H1 (cell line): ENCODE results near the gene PPP1R10. TPM values are rescaled to one million over a fixed set of nuclear protein-coding genes. Genes with fewer than 3 reads are reported as not detected.

ENCODE experiments used
- CTCF ChIA-PET: fragments of 300-600 bp; sonication (Branson Sonifier 250); formaldehyde crosslinking; loops from one replicate; lab custom pipeline; 2021; ENCODE audit not compliant: partially characterized antibody; lab: Charles Lee
- POLR2A ChIA-PET: fragments of 300-600 bp; sonication (Branson Sonifier 250); formaldehyde crosslinking; loops from one replicate; lab custom pipeline; 2021; ENCODE audit warnings: inconsistent platforms; ENCODE audit not compliant: partially characterized antibody; lab: Charles Lee
- DNase-seq, 2 experiments: peaks; one replicate each; pipeline versions ENCODE4 v3.0.0 to v3.0.0-alpha.2; 2010 to 2022; ENCODE audit warnings: low spot score in 2 of 2, low read depth in 1 of 2, mixed read lengths in 1 of 2
- FAIRE-seq: peaks from 2 replicates; lab custom pipeline; 2011; peaks lifted over from hg19 to GRCh38; lab: Jason Lieb, UNC
- H2AFZ ChIP-seq: 2 replicates; pipeline ENCODE4 v1.8.1; 2012; ENCODE audit warnings: low read length, inconsistent platforms
- H2AK5ac ChIP-seq: 2 replicates; pipeline ENCODE4 v1.6.1; 2013; ENCODE audit warnings: low read depth, low read length
- H2BK120ac ChIP-seq: replicated peaks from 2 replicates; pipeline ENCODE3; 2013; ENCODE audit warnings: low read depth, low read length, inconsistent platforms
- H2BK12ac ChIP-seq: 2 replicates; pipeline ENCODE4 v1.6.1; 2013; ENCODE audit warnings: low read depth, low read length
- H2BK15ac ChIP-seq: 2 replicates; pipeline ENCODE4 v1.6.1; 2013; ENCODE audit warnings: low read length
- H2BK20ac ChIP-seq: 2 replicates; pipeline ENCODE4 v1.6.1; 2013; ENCODE audit warnings: low read length
- H2BK5ac ChIP-seq: 2 replicates; pipeline ENCODE4 v1.6.1; 2013; ENCODE audit warnings: low read depth, low read length
- H3K14ac ChIP-seq: 2 replicates; pipeline ENCODE4 v1.6.1; 2013; ENCODE audit warnings: inconsistent platforms; ENCODE audit not compliant: insufficient read length
- H3K18ac ChIP-seq: 2 replicates; pipeline ENCODE4 v1.6.1; 2013; ENCODE audit warnings: low read length; ENCODE audit errors: extremely low read depth
- H3K23ac ChIP-seq: 2 replicates; pipeline ENCODE4 v1.6.1; 2013; ENCODE audit warnings: inconsistent platforms; ENCODE audit not compliant: insufficient read length
- H3K23me2 ChIP-seq: 2 replicates; pipeline ENCODE4 v1.6.1; 2013; ENCODE audit warnings: low read depth, low read length
- H3K27ac ChIP-seq: 2 replicates; pipeline ENCODE4 v1.6.1; 2011; ENCODE audit warnings: low read depth, low read length, inconsistent platforms
- H3K27me3 ChIP-seq, 4 experiments: replicated peaks in 1 of 4; 1 replicate in 1 of 4; 2 replicates in 3 of 4; pipeline versions ENCODE4 v1.6.1 to v1.8.1; 2011 to 2013; ENCODE audit warnings: low read length in 3 of 4, mild to moderate bottlenecking in 3 of 4, inconsistent platforms in 2 of 4, mixed read lengths in 2 of 4, moderate library complexity in 1 of 4; ENCODE audit not compliant: control insufficient read depth in 3 of 4, insufficient read depth in 3 of 4; ENCODE audit errors: extremely low read depth in 1 of 4
- H3K36me3 ChIP-seq, 4 experiments: 2 replicates each; pipeline versions ENCODE4 v1.6.1 to v1.8.1; 2011 to 2013; ENCODE audit warnings: mild to moderate bottlenecking in 4 of 4, low read length in 3 of 4, moderate library complexity in 2 of 4, control low read depth in 1 of 4, inconsistent platforms in 1 of 4; ENCODE audit not compliant: insufficient read depth in 4 of 4, control insufficient read depth in 2 of 4
- H3K4ac ChIP-seq: replicated peaks from 2 replicates; pipeline ENCODE3; 2013; ENCODE audit warnings: low read length, low read depth, mixed read lengths, inconsistent platforms; ENCODE audit not compliant: insufficient read length
- H3K4me1 ChIP-seq, 4 experiments: replicated peaks in 1 of 4; 1 replicate in 1 of 4; 2 replicates in 3 of 4; pipeline versions ENCODE4 v1.6.1 to v1.8.1; 2011 to 2013; ENCODE audit warnings: low read length in 3 of 4, inconsistent platforms in 2 of 4, mixed read lengths in 1 of 4; ENCODE audit not compliant: insufficient read depth in 4 of 4, control insufficient read depth in 3 of 4
- H3K4me2 ChIP-seq, 2 experiments: 2 replicates each; pipeline versions ENCODE4 v1.6.1 to v1.8.1; 2011 to 2013; ENCODE audit warnings: low read depth in 2 of 2, low read length in 2 of 2, control low read depth in 1 of 2, inconsistent platforms in 1 of 2, mild to moderate bottlenecking in 1 of 2; ENCODE audit not compliant: insufficient read depth in 1 of 2
- H3K4me3 ChIP-seq, 4 experiments: fragments of 200-600, 300-600 bp in 1 of 4; sonication (generic), shearing (Covaris generic), sonication (Bioruptor Twin) in 1 of 4; 2 replicates each; pipeline versions ENCODE4 v1.5.1 to v1.8.1; 2011 to 2016; ENCODE audit warnings: low read length in 4 of 4, low read depth in 3 of 4, control low read depth in 2 of 4, inconsistent platforms in 2 of 4, mild to moderate bottlenecking in 2 of 4, mixed read lengths in 1 of 4, moderate library complexity in 1 of 4; ENCODE audit not compliant: insufficient read depth in 2 of 4; ENCODE audit errors: extremely low read depth in 1 of 4
- H3K56ac ChIP-seq: replicated peaks from 2 replicates; pipeline ENCODE3; 2013; ENCODE audit warnings: low read depth, mild to moderate bottlenecking, mixed read lengths, low read length, inconsistent platforms; ENCODE audit not compliant: insufficient read length
- H3K79me1 ChIP-seq: 2 replicates; pipeline ENCODE4 v1.6.1; 2013; ENCODE audit warnings: low read depth, low read length, control low read depth
- H3K79me2 ChIP-seq, 2 experiments: 2 replicates each; pipeline versions ENCODE4 v1.6.1 to v1.8.1; 2012 to 2013; ENCODE audit warnings: low read length in 2 of 2, mild to moderate bottlenecking in 2 of 2, inconsistent platforms in 1 of 2; ENCODE audit not compliant: insufficient read depth in 2 of 2, control insufficient read depth in 1 of 2
- H3K9ac ChIP-seq, 4 experiments: replicated peaks in 1 of 4; 1 replicate in 1 of 4; 2 replicates in 3 of 4; pipeline versions ENCODE4 v1.6.1 to v1.8.1; 2011 to 2013; ENCODE audit warnings: low read depth in 3 of 4, low read length in 3 of 4, control low read depth in 2 of 4, mild to moderate bottlenecking in 2 of 4, moderate library complexity in 2 of 4, inconsistent platforms in 1 of 4; ENCODE audit errors: extremely low read depth in 1 of 4
- H3K9me3 ChIP-seq, 2 experiments: 2 replicates each; pipeline versions ENCODE4 v1.6.1 to v1.8.1; 2012 to 2013; ENCODE audit warnings: mild to moderate bottlenecking in 2 of 2, moderate library complexity in 2 of 2, control low read depth in 1 of 2, inconsistent platforms in 1 of 2, low read depth in 1 of 2, low read length in 1 of 2, mixed read lengths in 1 of 2; ENCODE audit not compliant: insufficient read depth in 2 of 2
- H4K20me1 ChIP-seq, 2 experiments: replicated peaks in 1 of 2; 2 replicates each; pipeline versions ENCODE3 to v1.8.1; 2011 to 2013; ENCODE audit warnings: inconsistent platforms in 2 of 2, low read length in 2 of 2, mild to moderate bottlenecking in 1 of 2; ENCODE audit not compliant: insufficient read depth in 2 of 2, control insufficient read depth in 1 of 2
- H4K5ac ChIP-seq: 2 replicates; pipeline ENCODE4 v1.6.1; 2013; ENCODE audit warnings: low read length, low read depth, mixed read lengths, inconsistent platforms; ENCODE audit not compliant: insufficient read length
- H4K8ac ChIP-seq: 2 replicates; pipeline ENCODE4 v1.8.0; 2013; ENCODE audit warnings: mild to moderate bottlenecking, moderate library complexity, low read length, inconsistent platforms; ENCODE audit not compliant: insufficient read depth; ENCODE audit errors: extremely low read depth
- H4K91ac ChIP-seq: replicated peaks from 2 replicates; pipeline ENCODE3; 2013; ENCODE audit warnings: low read length, mixed read lengths, inconsistent platforms; ENCODE audit not compliant: insufficient read length
- whole genome bisulfite sequencing, 2 experiments: shearing (Covaris generic) in 1 of 2; methylation state at CpG; one replicate each; pipeline versions ENCODE4 v1.1.6 to v1.1.7; 2013 to 2015; ENCODE audit warnings: low lambda C conversion rate in 2 of 2, mixed read lengths in 2 of 2, inconsistent platforms in 1 of 2, low coverage in 1 of 2, missing lambda C conversion rate in 1 of 2; ENCODE audit not compliant: insufficient replicate concordance in 2 of 2, insufficient coverage in 1 of 2, insufficient read length in 1 of 2; ENCODE audit errors: extremely low coverage in 1 of 2, missing lambda C conversion rate in 1 of 2; 5-methylcytosine and 5-hydroxymethylcytosine counted together
- polyA plus RNA-seq, 7 experiments: library from polyadenylated mRNA; depleted of rRNA in 3 of 7; stranded (reverse) in 5 of 7; unstranded in 2 of 7; fragments of >200 nt in 5 of 7; fragments of 200-250 nt in 2 of 7; gene quantifications; 1 replicate in 5 of 7; 2 replicates in 1 of 7; 4 replicates in 1 of 7; pipeline versions ENCODE4 v1.2.1 to v1.2.3, GENCODE V29; 2011 to 2013; ENCODE audit warnings: missing spikeins in 2 of 7, mixed read lengths in 2 of 7
- total RNA-seq: library from RNA; stranded (reverse); fragmentation: NEBNext Ultra II Directional; extraction: Animal tissue kit (Norgen Biotek cat#: 25700); gene quantifications from 2 replicates; pipeline ENCODE4 v1.2.1, GENCODE V29; 2021
- TF ChIP-seq, protein P1 (sequence below): IDR thresholded peaks from 2 replicates; pipeline ENCODE4 v1.6.1; 2012; ENCODE audit warnings: low read length, inconsistent platforms

The PPP1R10 gene
- total and polyA plus RNA-seq, 2 of the 8 experiments (the other 6 are each of a cell fraction or from before 2014, with no cell fraction given), result 23.9 to 89.1 TPM

DNA sequence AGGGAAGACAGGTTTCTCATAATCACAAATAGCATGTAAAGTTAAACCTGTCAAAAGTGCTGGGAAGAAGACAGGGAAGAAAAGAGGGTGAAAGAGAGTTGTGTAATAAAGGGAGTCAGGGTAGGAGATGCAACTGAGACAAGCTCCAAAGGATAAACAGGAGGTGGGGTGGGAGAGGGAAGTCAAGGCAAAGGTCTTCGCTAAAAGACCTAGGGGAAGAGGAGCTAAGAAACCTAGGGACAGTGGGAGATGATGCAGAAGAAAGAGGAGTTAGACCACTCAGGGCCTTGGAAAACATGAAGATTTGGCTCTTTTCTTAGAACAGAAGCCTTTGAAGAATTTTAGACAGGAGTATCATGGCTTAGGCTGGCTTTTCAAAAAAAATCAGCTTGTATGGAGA, 52.9 kb downstream of the PPP1R10 start:
- H3K4ac ChIP-seq, result no peak overlapping the region
- no peaks in the 10 kb centered on the region for H3K79me1 ChIP-seq
- no peak overlapping the region for H2BK5ac ChIP-seq
- H4K5ac ChIP-seq, result no peak overlapping the region
- DNase-seq (no peak), FAIRE-seq (no peak)
- peaks cover 8 to 25% (median 12%) of the 10 kb centered on the region in 4 experiments; a peak in 7 of 8 replicates for H3K36me3 ChIP-seq
- no peaks in the 10 kb centered on the region for H3K4me1 ChIP-seq
- no peaks in the 10 kb centered on the region for H3K23me2 ChIP-seq
- H3K27ac ChIP-seq, result no peak overlapping the region
- H2AFZ ChIP-seq, result no peak overlapping the region
- H2BK120ac ChIP-seq, result no peak overlapping the region
- H3K9ac ChIP-seq, result no peak overlapping the region
- H4K8ac ChIP-seq, result no peak overlapping the region
- H3K14ac ChIP-seq, result no peak overlapping the region
- ChIA-PET CTCF (interaction anchor here (0.9 to 2.1 kb wide), 3 partner anchors 9 to 523 kb away, joined by 3 to 6 read pairs (median 3); no protein-coding TSS in a partner anchor), POLR2A (interaction anchor here (0.9 to 4.9 kb wide), 12 partner anchors 9 to 55 kb away, joined by 3 to 68 read pairs (median 4); partner anchors contain the start of genes GNL1, MRPS18B, PPP1R10 and PRR3)
- H2BK15ac ChIP-seq, result no peak overlapping the region
- H3K27me3 ChIP-seq, result no peaks in the 10 kb centered on the region
- H2BK20ac ChIP-seq, result no peak overlapping the region
- H3K4me2 ChIP-seq, result no peak overlapping the region
- no peak overlapping the region for H2AK5ac ChIP-seq
- no peaks in the 10 kb centered on the region for H3K9me3 ChIP-seq
- H3K23ac ChIP-seq, result no peak overlapping the region
- H4K91ac ChIP-seq, result no peak overlapping the region
- no peak overlapping the region for H3K4me3 ChIP-seq
- H3K56ac ChIP-seq, result no peak overlapping the region
- no peak overlapping the region for H2BK12ac ChIP-seq
- WGBS, 2 experiments, result 100% methylated on average over 1 of the region's 1 CpG; no CpG with 5 or more reads in 1 of the 2 experiments
- H4K20me1 ChIP-seq, result peaks cover 6 to 9% of the 10 kb centered on the region in 2 experiments
- no peak overlapping the region for H3K18ac ChIP-seq
- 0 out of 4 replicates have a peak, but pooled peaks cover 0 to 3% of the 10 kb centered on the region in 2 experiments for H3K79me2 ChIP-seq
- TF ChIP-seq, protein P1, sequence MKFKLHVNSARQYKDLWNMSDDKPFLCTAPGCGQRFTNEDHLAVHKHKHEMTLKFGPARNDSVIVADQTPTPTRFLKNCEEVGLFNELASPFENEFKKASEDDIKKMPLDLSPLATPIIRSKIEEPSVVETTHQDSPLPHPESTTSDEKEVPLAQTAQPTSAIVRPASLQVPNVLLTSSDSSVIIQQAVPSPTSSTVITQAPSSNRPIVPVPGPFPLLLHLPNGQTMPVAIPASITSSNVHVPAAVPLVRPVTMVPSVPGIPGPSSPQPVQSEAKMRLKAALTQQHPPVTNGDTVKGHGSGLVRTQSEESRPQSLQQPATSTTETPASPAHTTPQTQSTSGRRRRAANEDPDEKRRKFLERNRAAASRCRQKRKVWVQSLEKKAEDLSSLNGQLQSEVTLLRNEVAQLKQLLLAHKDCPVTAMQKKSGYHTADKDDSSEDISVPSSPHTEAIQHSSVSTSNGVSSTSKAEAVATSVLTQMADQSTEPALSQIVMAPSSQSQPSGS, result no peak
